GM23338 (cell line): ENCODE results near the gene LRP10.

Source experiments
- CREB1 ChIP-seq: fragments of 250-450 bp; sonication (Bioruptor Pico); IDR thresholded peaks from 2 replicates; pipeline ENCODE4 v1.5.0; 2020; ENCODE audit warnings: low read depth, mild to moderate bottlenecking, moderate library complexity
- ETS1 ChIP-seq: IDR thresholded peaks from 2 replicates; pipeline ENCODE4 v1.6.1; 2016; ENCODE audit warnings: antibody characterized with exemption
- EZH2 ChIP-seq: fragments of 200-600 bp; sonication (generic); IDR thresholded peaks from one replicate; pipeline ENCODE4 v1.8.0; 2017; ENCODE audit warnings: antibody characterized with exemption, mild to moderate bottlenecking, low read depth; ENCODE audit not compliant: unreplicated experiment
- EZH2phosphoT487 ChIP-seq: fragments of 200-600 bp; sonication (generic); IDR thresholded peaks from one replicate; pipeline ENCODE4 v1.8.1; 2018; ENCODE audit warnings: antibody characterized with exemption; ENCODE audit not compliant: unreplicated experiment
- JUNB ChIP-seq: IDR thresholded peaks from one replicate; pipeline ENCODE4 v1.6.1; 2016; ENCODE audit warnings: antibody characterized with exemption; ENCODE audit not compliant: unreplicated experiment
- POLR2AphosphoS5 ChIP-seq: IDR thresholded peaks from 2 replicates; pipeline ENCODE4 v1.6.1; 2016; ENCODE audit warnings: antibody characterized with exemption, low read depth
- STAT1 ChIP-seq: IDR thresholded peaks from one replicate; pipeline ENCODE4 v1.6.1; 2016; ENCODE audit warnings: antibody characterized with exemption; ENCODE audit not compliant: unreplicated experiment
- ZNF114 ChIP-seq: fragments of 250-450 bp; sonication (Bioruptor Pico); IDR thresholded peaks from 2 replicates; pipeline ENCODE4 v1.5.0; 2020; ENCODE audit warnings: mild to moderate bottlenecking, moderate library complexity
- ZNF331 ChIP-seq: fragments of 250-450 bp; sonication (Bioruptor Pico); IDR thresholded peaks from 2 replicates; pipeline ENCODE4 v1.5.0; 2020; ENCODE audit warnings: low read depth, mild to moderate bottlenecking, moderate library complexity
- ZNF462 ChIP-seq: fragments of 250-450 bp; sonication (Bioruptor Pico); IDR thresholded peaks from 2 replicates; pipeline ENCODE4 v1.5.0; 2020; ENCODE audit warnings: mild to moderate bottlenecking, moderate library complexity
- TF ChIP-seq, protein P1 (sequence below), 2 experiments: fragments of 200-600 bp in 1 of 2; sonication (generic) in 1 of 2; conservative IDR thresholded peaks; 2 replicates each; pipeline versions ENCODE4 v1.5.1 to v1.6.1; 2016 to 2017; ENCODE audit warnings: antibody characterized with exemption in 2 of 2, low read depth in 2 of 2, mild to moderate bottlenecking in 2 of 2, moderate library complexity in 1 of 2
- TF ChIP-seq, protein P2 (sequence below): IDR thresholded peaks from one replicate; pipeline ENCODE4 v1.6.1; 2018; ENCODE audit warnings: antibody characterized with exemption; ENCODE audit not compliant: unreplicated experiment

DNA sequence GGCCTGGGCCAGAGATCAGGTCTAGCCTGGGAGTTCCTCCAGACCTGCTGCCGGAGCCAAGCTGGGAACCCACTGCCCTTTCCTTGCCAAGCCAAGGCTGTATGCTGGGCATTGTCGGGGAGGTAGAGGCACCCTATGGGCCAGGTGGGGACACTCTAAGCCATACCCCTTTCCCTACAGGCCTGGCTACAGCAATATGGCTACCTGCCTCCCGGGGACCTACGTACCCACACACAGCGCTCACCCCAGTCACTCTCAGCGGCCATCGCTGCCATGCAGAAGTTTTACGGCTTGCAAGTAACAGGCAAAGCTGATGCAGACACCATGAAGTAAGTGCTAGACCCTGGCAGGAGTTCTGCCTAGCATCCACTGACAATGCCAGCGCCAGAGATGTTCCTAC lies 30.2 kb upstream of the LRP10 start:
- TF ChIP-seq, protein P1, sequence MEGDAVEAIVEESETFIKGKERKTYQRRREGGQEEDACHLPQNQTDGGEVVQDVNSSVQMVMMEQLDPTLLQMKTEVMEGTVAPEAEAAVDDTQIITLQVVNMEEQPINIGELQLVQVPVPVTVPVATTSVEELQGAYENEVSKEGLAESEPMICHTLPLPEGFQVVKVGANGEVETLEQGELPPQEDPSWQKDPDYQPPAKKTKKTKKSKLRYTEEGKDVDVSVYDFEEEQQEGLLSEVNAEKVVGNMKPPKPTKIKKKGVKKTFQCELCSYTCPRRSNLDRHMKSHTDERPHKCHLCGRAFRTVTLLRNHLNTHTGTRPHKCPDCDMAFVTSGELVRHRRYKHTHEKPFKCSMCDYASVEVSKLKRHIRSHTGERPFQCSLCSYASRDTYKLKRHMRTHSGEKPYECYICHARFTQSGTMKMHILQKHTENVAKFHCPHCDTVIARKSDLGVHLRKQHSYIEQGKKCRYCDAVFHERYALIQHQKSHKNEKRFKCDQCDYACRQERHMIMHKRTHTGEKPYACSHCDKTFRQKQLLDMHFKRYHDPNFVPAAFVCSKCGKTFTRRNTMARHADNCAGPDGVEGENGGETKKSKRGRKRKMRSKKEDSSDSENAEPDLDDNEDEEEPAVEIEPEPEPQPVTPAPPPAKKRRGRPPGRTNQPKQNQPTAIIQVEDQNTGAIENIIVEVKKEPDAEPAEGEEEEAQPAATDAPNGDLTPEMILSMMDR (conservative IDR thresholded peaks at IDR 0.05; ENCODE audit: low read depth in 2 of 2) = no peak
- TF ChIP-seq EZH2 (no peak), EZH2phosphoT487 (no peak), POLR2AphosphoS5 (no peak), CREB1 (CRISPR knock-in tag) (no peak), ZNF462 (no peak), STAT1 (no peak), JUNB (no peak), ETS1 (no peak), ZNF114 (CRISPR knock-in tag) (no peak), ZNF331 (no peak)
- TF ChIP-seq, protein P2, sequence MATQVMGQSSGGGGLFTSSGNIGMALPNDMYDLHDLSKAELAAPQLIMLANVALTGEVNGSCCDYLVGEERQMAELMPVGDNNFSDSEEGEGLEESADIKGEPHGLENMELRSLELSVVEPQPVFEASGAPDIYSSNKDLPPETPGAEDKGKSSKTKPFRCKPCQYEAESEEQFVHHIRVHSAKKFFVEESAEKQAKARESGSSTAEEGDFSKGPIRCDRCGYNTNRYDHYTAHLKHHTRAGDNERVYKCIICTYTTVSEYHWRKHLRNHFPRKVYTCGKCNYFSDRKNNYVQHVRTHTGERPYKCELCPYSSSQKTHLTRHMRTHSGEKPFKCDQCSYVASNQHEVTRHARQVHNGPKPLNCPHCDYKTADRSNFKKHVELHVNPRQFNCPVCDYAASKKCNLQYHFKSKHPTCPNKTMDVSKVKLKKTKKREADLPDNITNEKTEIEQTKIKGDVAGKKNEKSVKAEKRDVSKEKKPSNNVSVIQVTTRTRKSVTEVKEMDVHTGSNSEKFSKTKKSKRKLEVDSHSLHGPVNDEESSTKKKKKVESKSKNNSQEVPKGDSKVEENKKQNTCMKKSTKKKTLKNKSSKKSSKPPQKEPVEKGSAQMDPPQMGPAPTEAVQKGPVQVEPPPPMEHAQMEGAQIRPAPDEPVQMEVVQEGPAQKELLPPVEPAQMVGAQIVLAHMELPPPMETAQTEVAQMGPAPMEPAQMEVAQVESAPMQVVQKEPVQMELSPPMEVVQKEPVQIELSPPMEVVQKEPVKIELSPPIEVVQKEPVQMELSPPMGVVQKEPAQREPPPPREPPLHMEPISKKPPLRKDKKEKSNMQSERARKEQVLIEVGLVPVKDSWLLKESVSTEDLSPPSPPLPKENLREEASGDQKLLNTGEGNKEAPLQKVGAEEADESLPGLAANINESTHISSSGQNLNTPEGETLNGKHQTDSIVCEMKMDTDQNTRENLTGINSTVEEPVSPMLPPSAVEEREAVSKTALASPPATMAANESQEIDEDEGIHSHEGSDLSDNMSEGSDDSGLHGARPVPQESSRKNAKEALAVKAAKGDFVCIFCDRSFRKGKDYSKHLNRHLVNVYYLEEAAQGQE = no peak
